SK-N-SH (cell line): ENCODE measurements around the gene TM9SF4. TPM values are rescaled to one million over a fixed set of nuclear protein-coding genes. Genes with fewer than 3 reads are reported as not detected.
"Not testable (repeated sequence)": the region's sequence is repeated elsewhere in the genome, so short reads cannot be mapped to it uniquely, and the experiment has no call there.

Experiments used
- CTCF ChIA-PET: fragments of 300-600, 350-600 bp; formaldehyde crosslinking; extraction: SDS; loops from one replicate; lab custom pipeline; 2021; lab: Yijun Ruan, JAX
- POLR2A ChIA-PET: fragments of 350-600 bp; sonication (Branson Sonifier 250); formaldehyde crosslinking; extraction: SDS; loops from one replicate; lab custom pipeline; 2020; ENCODE audit warnings: antibody characterized with exemption, inconsistent platforms; lab: Yijun Ruan, JAX
- DNase-seq: peaks from one replicate; pipeline ENCODE4 v3.0.0; 2012
- H2AFZ ChIP-seq: fragments of 200-600 bp; sonication (generic); 2 replicates; pipeline ENCODE4 v1.8.1; 2016; ENCODE audit warnings: antibody characterized with exemption, mild to moderate bottlenecking, low read depth
- H3F3A ChIP-seq: fragments of 200-600 bp; sonication (generic); replicated peaks from 2 replicates; pipeline ENCODE3; 2016; ENCODE audit warnings: antibody characterized with exemption, mild to moderate bottlenecking; ENCODE audit not compliant: insufficient read depth
- H3K27ac ChIP-seq, 2 experiments: fragments of 200-500 bp in 1 of 2; fragments of 200-600 bp in 1 of 2; sonication (Bioruptor generic) in 1 of 2; sonication (generic), shearing (Covaris generic) in 1 of 2; 2 replicates each; pipeline versions ENCODE4 v1.5.1 to v1.6.1; 2014 to 2016; ENCODE audit warnings: low read depth in 2 of 2, inconsistent platforms in 1 of 2, low read length in 1 of 2, mild to moderate bottlenecking in 1 of 2, mixed read lengths in 1 of 2
- H3K27me3 ChIP-seq: fragments of 200-600 bp; sonication (generic), shearing (Covaris generic); 2 replicates; pipeline ENCODE4 v1.6.1; 2016; ENCODE audit warnings: mixed run types; ENCODE audit not compliant: insufficient read depth
- H3K36me3 ChIP-seq, 2 experiments: fragments of 200-500 bp in 1 of 2; fragments of 200-600 bp in 1 of 2; sonication (Bioruptor generic) in 1 of 2; sonication (generic) in 1 of 2; replicated peaks in 1 of 2; 2 replicates each; pipeline versions ENCODE3 to v1.5.1; 2014 to 2016; ENCODE audit warnings: low read length in 1 of 2, mild to moderate bottlenecking in 1 of 2; ENCODE audit not compliant: insufficient read depth in 2 of 2, control insufficient read depth in 1 of 2
- H3K4me1 ChIP-seq, 2 experiments: fragments of 200-500 bp in 1 of 2; fragments of 200-600 bp in 1 of 2; sonication (Bioruptor generic) in 1 of 2; sonication (generic), shearing (Covaris generic) in 1 of 2; 2 replicates each; pipeline versions ENCODE4 v1.5.1 to v1.6.1; 2014 to 2016; ENCODE audit warnings: low read depth in 1 of 2, low read length in 1 of 2, mixed run types in 1 of 2; ENCODE audit not compliant: insufficient read depth in 2 of 2, control insufficient read depth in 1 of 2
- H3K4me2 ChIP-seq: fragments of 200-600 bp; sonication (generic), shearing (Covaris generic); 2 replicates; pipeline ENCODE4 v1.6.1; 2017; ENCODE audit warnings: mixed run types
- H3K4me3 ChIP-seq, 2 experiments: fragments of 200-500 bp in 1 of 2; fragments of 200-600 bp in 1 of 2; sonication (Bioruptor generic) in 1 of 2; sonication (generic), shearing (Covaris generic) in 1 of 2; 2 replicates each; pipeline versions ENCODE4 v1.5.1 to v1.8.1; 2014 to 2016; ENCODE audit warnings: low read depth in 2 of 2, inconsistent platforms in 1 of 2, low read length in 1 of 2, mild to moderate bottlenecking in 1 of 2, mixed read lengths in 1 of 2, moderate library complexity in 1 of 2
- H3K79me2 ChIP-seq: fragments of 200-600 bp; sonication (generic); 2 replicates; pipeline ENCODE4 v1.8.1; 2017; ENCODE audit warnings: mild to moderate bottlenecking; ENCODE audit not compliant: insufficient read depth
- H3K9ac ChIP-seq: fragments of 200-600 bp; sonication (generic); 2 replicates; pipeline ENCODE4 v1.6.1; 2017; ENCODE audit warnings: mixed run types
- H3K9me2 ChIP-seq: fragments of 200-600 bp; sonication (generic); 2 replicates; pipeline ENCODE4 v1.6.1; 2017; ENCODE audit warnings: mixed run types
- H3K9me3 ChIP-seq: fragments of 200-600 bp; sonication (generic); 2 replicates; pipeline ENCODE4 v1.6.1; 2017; ENCODE audit warnings: mixed run types, mild to moderate bottlenecking, moderate library complexity
- H4K20me1 ChIP-seq: fragments of 200-600 bp; sonication (generic); 2 replicates; pipeline ENCODE4 v1.6.1; 2017; ENCODE audit warnings: mild to moderate bottlenecking, mixed run types; ENCODE audit not compliant: insufficient read depth
- CHD2 ChIP-seq: fragments of 150-350 bp; IDR thresholded peaks from 2 replicates; pipeline ENCODE4 v1.6.1; 2018; ENCODE audit warnings: low read length; ENCODE audit not compliant: partially characterized antibody
- CTCF ChIP-seq: fragments of 200-600 bp; sonication (generic); IDR thresholded peaks from 2 replicates; pipeline ENCODE4 v1.6.1; 2017; ENCODE audit warnings: antibody characterized with exemption, mild to moderate bottlenecking, moderate library complexity
- ELF1 ChIP-seq: IDR thresholded peaks from 2 replicates; pipeline ENCODE4 v1.4.0; 2012
- EP300 ChIP-seq, 2 experiments: IDR thresholded peaks; 2 replicates each; pipeline versions ENCODE4 v1.4.0 to v1.6.1; 2012; ENCODE audit warnings: borderline replicate concordance in 1 of 2, low read depth in 1 of 2, low read length in 1 of 2
- FOXJ3 ChIP-seq: sonication (generic); formaldehyde crosslinking; IDR thresholded peaks from 2 replicates; pipeline ENCODE4 v1.5.1; 2020; ENCODE audit warnings: mild to moderate bottlenecking, missing genetic modification reagents
- FOXM1 ChIP-seq: IDR thresholded peaks from 2 replicates; pipeline ENCODE4 v1.4.0; 2012; ENCODE audit warnings: low read depth, mild to moderate bottlenecking
- GABPA ChIP-seq: IDR thresholded peaks from 2 replicates; pipeline ENCODE4 v1.4.0; 2012; ENCODE audit warnings: low read depth, mild to moderate bottlenecking
- IRF3 ChIP-seq: fragments of 150-350 bp; IDR thresholded peaks from 2 replicates; pipeline ENCODE4 v1.6.1; 2016; ENCODE audit warnings: mild to moderate bottlenecking, low read depth, low read length
- NFIC ChIP-seq: IDR thresholded peaks from 2 replicates; pipeline ENCODE4 v1.4.0; 2012; ENCODE audit warnings: borderline replicate concordance
- RAD21 ChIP-seq: IDR thresholded peaks from 2 replicates; pipeline ENCODE4 v1.6.1; 2012; ENCODE audit warnings: mild to moderate bottlenecking, low read length
- RXRA ChIP-seq: IDR thresholded peaks from 2 replicates; pipeline ENCODE4 v1.4.0; 2012; ENCODE audit warnings: low read depth, mild to moderate bottlenecking, borderline replicate concordance
- SIN3A ChIP-seq: IDR thresholded peaks from 2 replicates; pipeline ENCODE4 v1.6.1; 2012; ENCODE audit warnings: low read depth, mild to moderate bottlenecking, low read length, moderate library complexity, borderline replicate concordance
- TEAD4 ChIP-seq: IDR thresholded peaks from 2 replicates; pipeline ENCODE4 v1.4.0; 2012; ENCODE audit warnings: mild to moderate bottlenecking, borderline replicate concordance; ENCODE audit not compliant: insufficient read depth
- YY1 ChIP-seq: IDR thresholded peaks from 2 replicates; pipeline ENCODE4 v1.4.0; 2012; ENCODE audit warnings: low read depth, mild to moderate bottlenecking
- WGBS: methylation state at CpG from one replicate; pipeline ENCODE4 v1.1.6; 2017; ENCODE audit warnings: low lambda C conversion rate; 5-methylcytosine and 5-hydroxymethylcytosine counted together
- polyA plus RNA-seq, 3 experiments: library from polyadenylated mRNA; depleted of rRNA; stranded (reverse); fragments of >200 nt; gene quantifications; 2 replicates each; pipeline ENCODE4 v1.2.3, GENCODE V29; 2012
- TF ChIP-seq, protein P1 (sequence below): fragments of 150-350 bp; IDR thresholded peaks from 2 replicates; pipeline ENCODE4 v1.6.1; 2017; ENCODE audit warnings: antibody characterized with exemption, low read length, low read depth, borderline replicate concordance

The TM9SF4 gene
- polyA plus RNA-seq, 1 of the 3 experiments (the other 2 are of a cell fraction), result 61.0 TPM

DNA sequence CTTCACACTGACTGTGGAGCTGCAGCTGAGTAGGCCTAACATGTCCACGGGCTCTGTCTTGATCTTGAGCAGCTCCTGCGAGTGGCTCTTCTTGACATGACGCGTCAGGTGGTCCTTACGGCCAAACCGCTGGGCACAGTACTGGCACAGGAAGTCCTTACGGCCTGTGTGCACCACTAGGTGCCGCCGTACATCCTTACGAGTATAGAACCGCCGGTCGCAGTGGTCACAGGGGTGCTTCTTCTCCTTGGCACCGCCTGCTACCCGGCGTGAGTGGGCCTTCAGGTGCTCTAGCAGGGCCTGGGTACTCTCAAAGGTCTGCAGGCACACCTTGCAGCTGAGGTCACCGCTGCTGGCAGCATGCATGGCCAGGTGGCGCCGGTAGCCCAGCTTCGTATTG, 87.6 kb downstream of the TM9SF4 start:
- DNase-seq, H3K27ac ChIP-seq, H3K4me3 ChIP-seq, CTCF ChIA-PET, H2AFZ ChIP-seq, H4K20me1 ChIP-seq, H3K4me2 ChIP-seq, H3K9ac ChIP-seq, H3K27me3 ChIP-seq, H3K9me3 ChIP-seq, POLR2A ChIA-PET, H3K4me1 ChIP-seq, H3K9me2 ChIP-seq: not testable (repeated sequence)
- TF ChIP-seq RAD21, result 0 out of 2 replicates have a peak, but pooled peaks have one; percentile 3
- H3K36me3 ChIP-seq, result peaks cover 43 to 68% of the 10 kb centered on the region in 2 experiments
- WGBS, result 93% methylated on average over 18 of the region's 20 CpGs
- peaks cover 11% of the 10 kb centered on the region for H3F3A ChIP-seq
- H3K79me2 ChIP-seq, result peaks cover 38% of the 10 kb centered on the region

GRCh38 chr20:32199006-32199405, 89.5 kb downstream of the TM9SF4 start:
- H3K27ac ChIP-seq, result no peak overlapping the region
- TF ChIP-seq, protein P1, sequence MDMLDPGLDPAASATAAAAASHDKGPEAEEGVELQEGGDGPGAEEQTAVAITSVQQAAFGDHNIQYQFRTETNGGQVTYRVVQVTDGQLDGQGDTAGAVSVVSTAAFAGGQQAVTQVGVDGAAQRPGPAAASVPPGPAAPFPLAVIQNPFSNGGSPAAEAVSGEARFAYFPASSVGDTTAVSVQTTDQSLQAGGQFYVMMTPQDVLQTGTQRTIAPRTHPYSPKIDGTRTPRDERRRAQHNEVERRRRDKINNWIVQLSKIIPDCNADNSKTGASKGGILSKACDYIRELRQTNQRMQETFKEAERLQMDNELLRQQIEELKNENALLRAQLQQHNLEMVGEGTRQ, result no peak
- TF ChIP-seq TEAD4, result no peak
- H2AFZ ChIP-seq, result no peak overlapping the region
- DNase-seq, result no peak
- WGBS, result 100% methylated on average over 2 of the region's 4 CpGs
- peaks cover 57% of the 10 kb centered on the region for H3K79me2 ChIP-seq
- H3K9me3 ChIP-seq, result no peaks in the 10 kb centered on the region
- no peaks in the 10 kb centered on the region for H3K27me3 ChIP-seq
- ChIA-PET POLR2A (no interaction called here), CTCF (no interaction called here)
- no peak overlapping the region for H3K4me3 ChIP-seq
- peaks cover 43 to 78% of the 10 kb centered on the region in 2 experiments for H3K36me3 ChIP-seq
- peaks cover 6% of the 10 kb centered on the region for H3F3A ChIP-seq
- no peaks in the 10 kb centered on the region for H3K9me2 ChIP-seq
- H4K20me1 ChIP-seq, result peaks cover 24% of the 10 kb centered on the region
- no peak overlapping the region for H3K9ac ChIP-seq
- no peak overlapping the region for H3K4me2 ChIP-seq
- peaks cover 6 to 8% of the 10 kb centered on the region in 2 experiments; a peak in 2 of 4 replicates for H3K4me1 ChIP-seq

DNA sequence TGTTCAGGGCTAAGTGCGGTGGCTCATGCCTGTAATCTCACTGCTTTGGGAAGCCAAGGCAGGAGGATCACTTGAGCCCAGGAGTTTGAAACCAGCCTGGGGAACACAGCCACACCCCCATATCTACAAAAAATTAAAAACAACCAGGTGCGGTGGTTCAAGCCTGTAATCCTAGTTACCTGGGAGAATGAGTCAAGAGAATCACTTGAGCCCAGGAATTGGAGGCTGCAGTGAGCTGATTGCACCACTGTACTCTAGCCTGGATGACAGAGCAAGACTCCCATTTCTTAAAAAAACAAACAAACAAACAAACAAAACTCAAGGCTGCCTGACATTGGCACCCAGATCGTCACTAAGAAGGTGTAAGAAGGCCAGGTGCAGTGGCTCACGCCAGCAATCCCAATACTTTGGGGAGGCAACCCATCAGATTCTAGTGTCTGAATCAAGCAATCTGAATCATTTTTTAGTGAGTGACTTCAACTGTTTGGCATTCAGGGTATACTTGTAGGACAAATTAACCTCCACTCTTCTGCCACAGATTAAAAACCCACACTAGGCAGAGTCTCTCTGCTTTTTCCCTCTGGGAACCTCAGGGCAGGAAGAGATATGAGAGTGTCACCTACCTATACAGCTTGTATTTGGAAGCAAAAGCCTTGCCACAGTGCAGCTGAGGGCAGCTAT, 91.9 kb downstream of the TM9SF4 start:
- 95% methylated on average over 4 of the region's 4 CpGs for WGBS
- Histone ChIP-seq H3F3A (peaks cover 6% of the 10 kb centered on the region), H3K27ac (no peak overlapping the region), H3K4me3 (no peak overlapping the region), H3K27me3 (no peaks in the 10 kb centered on the region), H3K36me3 (peaks cover 38 to 66% of the 10 kb centered on the region in 2 experiments), H4K20me1 (peaks cover 37% of the 10 kb centered on the region), H3K79me2 (peaks cover 81% of the 10 kb centered on the region), H3K9me3 (no peaks in the 10 kb centered on the region), H3K9me2 (no peaks in the 10 kb centered on the region), H3K9ac (no peak overlapping the region), H3K4me1 (peaks cover 20 to 21% of the 10 kb centered on the region in 2 experiments; a peak in 3 of 4 replicates), H3K4me2 (no peak overlapping the region), H2AFZ (no peak overlapping the region)
- DNase-seq, result no peak
- TF ChIP-seq FOXM1 (no peak), SIN3A (no peak), GABPA (no peak), YY1 (no peak), FOXJ3 (no peak), CTCF (no peak), IRF3 (no peak), NFIC (no peak), CHD2 (no peak), ELF1 (no peak), RXRA (no peak), EP300 (IDR thresholded peaks at IDR 0.05; ENCODE audit: borderline replicate concordance in 1 of 2, low read depth in 1 of 2, low read length in 1 of 2) (no peak)
- TF ChIP-seq, protein P1, result no peak
- POLR2A ChIA-PET, result interaction anchor here (1.2 kb wide), 1 partner anchor 11 kb away, joined by 3 read pairs; no protein-coding TSS in a partner anchor
- CTCF ChIA-PET, result interaction anchor here (1.3 kb wide), 1 partner anchor 10 kb away, joined by 3 read pairs; no protein-coding TSS in a partner anchor
